HepG2 (cell line): ENCODE measurements around the gene BACH2. TPM values are rescaled to one million over a fixed set of nuclear protein-coding genes. Genes with fewer than 3 reads are reported as not detected.

ENCODE experiments used
- ATAC-seq: fragments of 200-7000 bp; cut with Tn5 transposase; 3 replicates; pipeline ENCODE4 v1.9.1; 2020; ENCODE audit warnings: mild to moderate bottlenecking, moderate library complexity
- BruUV-seq: library from RNA; stranded (reverse); fragments of 400-500 nt; replicated peaks from 2 replicates; lab custom pipeline; 2021; lab: Mats Ljungman, UMichigan
- CTCF ChIA-PET: fragments of 300-600 bp; formaldehyde crosslinking; extraction: SDS; loops from one replicate; lab custom pipeline; 2021; ENCODE audit warnings: low total read pairs, inconsistent platforms, low intra/inter-chr PET ratio; lab: Yijun Ruan, JAX
- POLR2A ChIA-PET: fragments of 350-600 bp; sonication (Branson Sonifier 250); formaldehyde crosslinking; loops from one replicate; lab custom pipeline; 2020; ENCODE audit warnings: antibody characterized with exemption, inconsistent platforms; lab: Yijun Ruan, JAX
- DNase-seq: peaks from one replicate; pipeline ENCODE4 v3.0.0-alpha.2; 2015; ENCODE audit warnings: low spot score
- FAIRE-seq: peaks from 3 replicates; lab custom pipeline; 2011; peaks lifted over from hg19 to GRCh38; lab: Jason Lieb, UNC
- H2AFZ ChIP-seq: one replicate; pipeline ENCODE4 v1.6.1; 2011; ENCODE audit warnings: low read length, inconsistent platforms
- H3K27ac ChIP-seq: fragments of 300-600 bp; 3 replicates; pipeline ENCODE4 v1.8.0; 2011; ENCODE audit warnings: mixed run types, mild to moderate bottlenecking, mixed read lengths, low read length, inconsistent platforms; ENCODE audit not compliant: insufficient read depth; ENCODE audit errors: extremely low read length
- H3K27me3 ChIP-seq, 2 experiments: fragments of 200-600 bp in 1 of 2; 2 replicates in 1 of 2; 3 replicates in 1 of 2; pipeline versions ENCODE4 v1.6.0 to v1.8.0; 2011; ENCODE audit warnings: low read length in 2 of 2, mild to moderate bottlenecking in 2 of 2, moderate library complexity in 2 of 2, inconsistent platforms in 1 of 2; ENCODE audit not compliant: insufficient read depth in 2 of 2, control insufficient read depth in 1 of 2
- H3K36me3 ChIP-seq, 2 experiments: fragments of 200-600 bp in 1 of 2; replicated peaks in 1 of 2; 2 replicates in 1 of 2; 3 replicates in 1 of 2; pipeline versions ENCODE4 v1.5.1 to v1.8.0; 2011; ENCODE audit warnings: low read length in 2 of 2, inconsistent platforms in 1 of 2; ENCODE audit not compliant: insufficient read depth in 2 of 2, control insufficient read depth in 1 of 2
- H3K4me1 ChIP-seq: 2 replicates; pipeline ENCODE4 v1.5.1; 2012; ENCODE audit warnings: low read length, inconsistent platforms; ENCODE audit not compliant: insufficient read depth
- H3K4me2 ChIP-seq: 2 replicates; pipeline ENCODE4 v1.6.0; 2011; ENCODE audit warnings: low read depth, low read length, inconsistent platforms
- H3K4me3 ChIP-seq, 3 experiments: fragments of 200-600 bp in 1 of 3; sonication (generic), shearing (Covaris generic) in 1 of 3; replicated peaks in 1 of 3; 2 replicates each; pipeline ENCODE4 v1.5.1; 2011 to 2016; ENCODE audit warnings: low read length in 3 of 3, inconsistent platforms in 2 of 3, low read depth in 2 of 3, mild to moderate bottlenecking in 2 of 3, control low read depth in 1 of 3, mixed read lengths in 1 of 3; ENCODE audit not compliant: insufficient read depth in 1 of 3
- H3K79me2 ChIP-seq: one replicate; pipeline ENCODE4 v1.6.1; 2011; ENCODE audit warnings: low read length, inconsistent platforms; ENCODE audit not compliant: insufficient read depth
- H3K9ac ChIP-seq: 2 replicates; pipeline ENCODE4 v1.6.0; 2011; ENCODE audit warnings: mild to moderate bottlenecking, low read depth, low read length, inconsistent platforms; ENCODE audit not compliant: insufficient read depth
- H3K9me3 ChIP-seq: 2 replicates; pipeline ENCODE4 v1.5.1; 2012; ENCODE audit warnings: mild to moderate bottlenecking, low read length
- H4K20me1 ChIP-seq: 2 replicates; pipeline ENCODE4 v1.6.0; 2011; ENCODE audit warnings: inconsistent platforms, mild to moderate bottlenecking, low read length, moderate library complexity; ENCODE audit not compliant: insufficient read depth
- CC2D1A ChIP-seq: sonication (generic); formaldehyde crosslinking; IDR thresholded peaks from 2 replicates; pipeline ENCODE4 v1.8.1; 2023; ENCODE audit warnings: mild to moderate bottlenecking, missing genetic modification reagents
- ETV6 ChIP-seq: sonication (generic); formaldehyde crosslinking; conservative IDR thresholded peaks from 2 replicates; pipeline ENCODE4 v1.4.0; 2020; ENCODE audit warnings: missing genetic modification reagents
- FIP1L1 ChIP-seq: fragments of 200-400 bp; formaldehyde crosslinking; IDR thresholded peaks from 2 replicates; pipeline ENCODE4 v1.6.1; 2018; ENCODE audit warnings: low read depth, mild to moderate bottlenecking, low read length, moderate library complexity, borderline replicate concordance; ENCODE audit not compliant: insufficient read depth
- FOXO1 ChIP-seq: sonication (generic); formaldehyde crosslinking; IDR thresholded peaks from 2 replicates; pipeline ENCODE4 v1.4.0; 2020; ENCODE audit warnings: missing genetic modification reagents
- MYNN ChIP-seq: sonication (generic); formaldehyde crosslinking; IDR thresholded peaks from 2 replicates; pipeline ENCODE4 v1.4.0; 2020; ENCODE audit warnings: mild to moderate bottlenecking, low read depth, missing genetic modification reagents
- NFYB ChIP-seq: sonication (generic); formaldehyde crosslinking; IDR thresholded peaks from 2 replicates; pipeline ENCODE4 v1.4.0; 2020; ENCODE audit warnings: missing genetic modification reagents
- PAX8 ChIP-seq: sonication (generic); formaldehyde crosslinking; IDR thresholded peaks from 2 replicates; pipeline ENCODE4 v1.8.0; 2022; ENCODE audit warnings: mild to moderate bottlenecking, missing genetic modification reagents, borderline replicate concordance
- PCBP2 ChIP-seq: fragments of 200-400 bp; formaldehyde crosslinking; optimal IDR thresholded peaks from 2 replicates; pipeline ENCODE3; 2018; ENCODE audit warnings: low read length, low read depth; ENCODE audit not compliant: poor library complexity, severe bottlenecking
- POLR2G ChIP-seq: fragments of 200-400 bp; formaldehyde crosslinking; IDR thresholded peaks from 2 replicates; pipeline ENCODE4 v1.6.1; 2018; ENCODE audit warnings: mild to moderate bottlenecking, low read depth, low read length, moderate library complexity
- TGIF2 ChIP-seq: IDR thresholded peaks from 2 replicates; pipeline ENCODE4 v1.6.1; 2016; ENCODE audit warnings: control low read depth, missing compliant biosample characterization
- ZBTB38 ChIP-seq: sonication (generic); formaldehyde crosslinking; IDR thresholded peaks from 2 replicates; pipeline ENCODE4 v1.5.1; 2020; ENCODE audit warnings: mild to moderate bottlenecking, missing genetic modification reagents
- ZC3H13 ChIP-seq: sonication (generic); formaldehyde crosslinking; IDR thresholded peaks from 2 replicates; pipeline ENCODE4 v1.8.1; 2023; ENCODE audit warnings: mild to moderate bottlenecking, missing genetic modification reagents, moderate library complexity
- ZFP62 ChIP-seq: sonication (generic); formaldehyde crosslinking; IDR thresholded peaks from 2 replicates; pipeline ENCODE4 v1.4.0; 2020; ENCODE audit warnings: missing genetic modification reagents
- ZNF839 ChIP-seq: sonication (generic); formaldehyde crosslinking; IDR thresholded peaks from 2 replicates; pipeline ENCODE4 v1.4.0; 2020; ENCODE audit warnings: missing genetic modification reagents, mild to moderate bottlenecking, borderline replicate concordance
- ZSCAN31 ChIP-seq: sonication (generic); formaldehyde crosslinking; IDR thresholded peaks from 2 replicates; pipeline ENCODE4 v1.5.0; 2020; ENCODE audit warnings: low read depth, mild to moderate bottlenecking, missing genetic modification reagents
- WGBS: methylation state at CpG from one replicate; pipeline ENCODE4 v1.1.6; 2017; ENCODE audit warnings: low lambda C conversion rate; 5-methylcytosine and 5-hydroxymethylcytosine counted together
- in situ Hi-C: cut with HindIII; loops from 2 replicates; pipeline ENCODE4 v1.10.0; 2017; ENCODE audit warnings: low pct_unique_long_range_greater_than_20kb; ENCODE audit not compliant: extremely low pct_ligation_motif_present
- intact Hi-C: fragments of 100-400 bp; cut with micrococcal nuclease; formaldehyde crosslinking; loops from one replicate; pipeline ENCODE4 v1.10.0; 2022; ENCODE audit not compliant: unreplicated experiment
- polyA plus RNA-seq, 8 experiments: library from polyadenylated mRNA; depleted of rRNA in 3 of 8; stranded (reverse) in 7 of 8; unstranded in 1 of 8; fragments of >200 nt; fragmentation: Illumina TruSeq in 4 of 8; extraction: Trizol in 4 of 8; gene quantifications; 2 replicates each; pipeline versions ENCODE4 v1.2.1 to v1.2.3, GENCODE V29; 2011 to 2016; ENCODE audit warnings: low read depth in 4 of 8, missing spikeins in 1 of 8, mixed read lengths in 1 of 8; ENCODE audit not compliant: insufficient read depth in 1 of 8
- total RNA-seq, 5 experiments: library from RNA; depleted of rRNA; stranded (reverse); fragments of >200 nt; fragmentation: Illumina TruSeq; extraction: Trizol; gene quantifications; 2 replicates each; pipeline ENCODE4 v1.2.3, GENCODE V29; 2016; ENCODE audit warnings: low read depth in 1 of 5
- TF ChIP-seq, protein P1 (sequence below): sonication (generic); formaldehyde crosslinking; IDR thresholded peaks from 2 replicates; pipeline ENCODE4 v1.4.0; 2020; ENCODE audit warnings: missing genetic modification reagents, low read depth, mild to moderate bottlenecking, borderline replicate concordance
- TF ChIP-seq, protein P2 (sequence below): sonication (generic); formaldehyde crosslinking; IDR thresholded peaks from 2 replicates; pipeline ENCODE4 v1.4.0; 2020; ENCODE audit warnings: missing genetic modification reagents

Gene BACH2
- total and polyA plus RNA-seq, 2 of the 13 experiments (the other 11 are each of a cell fraction or from before 2014, with no cell fraction given) = 0.01 TPM; not detected in 1

DNA sequence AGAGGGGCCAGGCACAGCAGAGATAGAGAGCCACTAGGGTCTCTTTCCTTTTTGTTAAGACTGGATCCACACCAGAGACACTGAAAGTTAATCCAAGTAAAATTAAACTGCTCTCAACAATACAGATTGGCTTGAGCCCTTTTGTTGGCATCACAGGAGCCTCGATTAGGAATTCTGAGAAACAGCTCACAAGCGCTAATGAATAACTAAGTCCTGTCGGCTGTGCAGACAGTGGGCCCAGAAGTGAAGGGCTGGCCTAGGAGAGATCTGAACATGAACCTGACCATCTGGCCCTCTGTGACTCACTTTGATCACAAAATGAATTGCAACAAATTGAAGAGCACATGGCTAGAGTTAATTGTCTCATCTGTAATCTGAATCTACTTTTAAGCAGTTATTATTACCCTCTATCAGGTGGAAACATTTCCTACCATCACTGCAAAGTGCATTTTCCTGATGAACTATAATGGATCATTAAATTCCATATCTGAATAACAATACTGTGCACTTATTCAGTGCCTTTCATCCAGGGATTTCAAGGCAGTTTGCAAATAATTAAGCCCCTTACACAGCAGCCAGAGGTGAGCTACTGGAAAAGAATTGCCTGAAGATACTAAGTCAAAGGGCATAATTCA, 3.2 kb downstream of the BACH2 start:
- TF ChIP-seq POLR2G (no peak), FOXO1 (CRISPR knock-in tag) (no peak), FIP1L1 (no peak), ETV6 (CRISPR knock-in tag) (no peak), ZC3H13 (no peak), TGIF2 (no peak), PCBP2 (no peak), NFYB (no peak), ZSCAN31 (CRISPR knock-in tag) (no peak), PAX8 (CRISPR knock-in tag) (no peak), MYNN (CRISPR knock-in tag) (no peak), CC2D1A (CRISPR knock-in tag) (no peak), ZFP62 (CRISPR knock-in tag) (no peak), ZNF839 (CRISPR knock-in tag) (no peak), ZBTB38 (CRISPR knock-in tag) (no peak)
- TF ChIP-seq, protein P1, sequence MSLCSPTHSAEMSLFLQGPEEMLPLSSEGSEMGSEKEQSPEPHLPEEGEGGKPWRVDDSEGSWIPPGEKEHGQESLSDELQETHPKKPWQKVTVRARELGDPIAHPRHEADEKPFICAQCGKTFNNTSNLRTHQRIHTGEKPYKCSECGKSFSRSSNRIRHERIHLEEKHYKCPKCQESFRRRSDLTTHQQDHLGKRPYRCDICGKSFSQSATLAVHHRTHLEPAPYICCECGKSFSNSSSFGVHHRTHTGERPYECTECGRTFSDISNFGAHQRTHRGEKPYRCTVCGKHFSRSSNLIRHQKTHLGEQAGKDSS (CRISPR knock-in tag) = no peak
- TF ChIP-seq, protein P2, sequence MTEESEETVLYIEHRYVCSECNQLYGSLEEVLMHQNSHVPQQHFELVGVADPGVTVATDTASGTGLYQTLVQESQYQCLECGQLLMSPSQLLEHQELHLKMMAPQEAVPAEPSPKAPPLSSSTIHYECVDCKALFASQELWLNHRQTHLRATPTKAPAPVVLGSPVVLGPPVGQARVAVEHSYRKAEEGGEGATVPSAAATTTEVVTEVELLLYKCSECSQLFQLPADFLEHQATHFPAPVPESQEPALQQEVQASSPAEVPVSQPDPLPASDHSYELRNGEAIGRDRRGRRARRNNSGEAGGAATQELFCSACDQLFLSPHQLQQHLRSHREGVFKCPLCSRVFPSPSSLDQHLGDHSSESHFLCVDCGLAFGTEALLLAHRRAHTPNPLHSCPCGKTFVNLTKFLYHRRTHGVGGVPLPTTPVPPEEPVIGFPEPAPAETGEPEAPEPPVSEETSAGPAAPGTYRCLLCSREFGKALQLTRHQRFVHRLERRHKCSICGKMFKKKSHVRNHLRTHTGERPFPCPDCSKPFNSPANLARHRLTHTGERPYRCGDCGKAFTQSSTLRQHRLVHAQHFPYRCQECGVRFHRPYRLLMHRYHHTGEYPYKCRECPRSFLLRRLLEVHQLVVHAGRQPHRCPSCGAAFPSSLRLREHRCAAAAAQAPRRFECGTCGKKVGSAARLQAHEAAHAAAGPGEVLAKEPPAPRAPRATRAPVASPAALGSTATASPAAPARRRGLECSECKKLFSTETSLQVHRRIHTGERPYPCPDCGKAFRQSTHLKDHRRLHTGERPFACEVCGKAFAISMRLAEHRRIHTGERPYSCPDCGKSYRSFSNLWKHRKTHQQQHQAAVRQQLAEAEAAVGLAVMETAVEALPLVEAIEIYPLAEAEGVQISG (CRISPR knock-in tag) = no peak
- DNase-seq (no peak), ATAC-seq (no peak), FAIRE-seq (no peak)
- in situ Hi-C loops = loop anchor here (25.0 kb wide), 1 partner anchor 194 kb away; no protein-coding TSS in a partner anchor
- POLR2A ChIA-PET = no interaction called here
- H3K9me3 ChIP-seq = no peaks in the 10 kb centered on the region
- 44% methylated on average over 3 of the region's 3 CpGs for WGBS
- no peak overlapping the region for H2AFZ ChIP-seq
- BruUV-seq = no TSS peak
- H3K27ac ChIP-seq = no peak overlapping the region
- no peaks in the 10 kb centered on the region for H3K36me3 ChIP-seq
- H3K4me3 ChIP-seq = no peak overlapping the region
- CTCF ChIA-PET = no interaction called here
- no peak overlapping the region for H3K4me2 ChIP-seq
- no peak overlapping the region for H3K9ac ChIP-seq
- H4K20me1 ChIP-seq = no peaks in the 10 kb centered on the region
- H3K4me1 ChIP-seq = peaks cover 16% of the 10 kb centered on the region
- intact Hi-C loops = loop anchor here (5.0 kb wide), 1 partner anchor 351 kb away; no protein-coding TSS in a partner anchor
- peaks cover 10 to 71% of the 10 kb centered on the region in 2 experiments for H3K27me3 ChIP-seq
- H3K79me2 ChIP-seq = no peaks in the 10 kb centered on the region
